HepG2 (cell line): ENCODE measurements around the gene RABGAP1L. TPM values are rescaled to one million over a fixed set of nuclear protein-coding genes. Genes with fewer than 3 reads are reported as not detected.

ENCODE experiments used
- CREM ChIP-seq, 2 experiments: sonication (generic) in 1 of 2; formaldehyde crosslinking in 1 of 2; IDR thresholded peaks; 2 replicates each; pipeline versions ENCODE4 v1.4.0 to v1.6.1; 2016 to 2020; ENCODE audit warnings: antibody characterized with exemption in 1 of 2, mild to moderate bottlenecking in 1 of 2, missing genetic modification reagents in 1 of 2
- HMG20A ChIP-seq: IDR thresholded peaks from 2 replicates; pipeline ENCODE4 v1.6.1; 2016; ENCODE audit warnings: borderline replicate concordance
- IRF2 ChIP-seq: IDR thresholded peaks from 2 replicates; pipeline ENCODE4 v1.6.1; 2018; ENCODE audit warnings: missing genetic modification reagents, missing compliant biosample characterization
- MIXL1 ChIP-seq: IDR thresholded peaks from 2 replicates; pipeline ENCODE4 v1.6.1; 2016
- RXRB ChIP-seq: IDR thresholded peaks from 2 replicates; pipeline ENCODE4 v1.6.1; 2016; ENCODE audit warnings: borderline replicate concordance, missing genetic modification reagents, missing compliant biosample characterization
- SOX6 ChIP-seq, 2 experiments: fragments of 450-650 bp in 1 of 2; sonication (generic) in 1 of 2; formaldehyde crosslinking in 1 of 2; IDR thresholded peaks; 2 replicates each; pipeline versions ENCODE4 v1.4.0 to v1.6.1; 2017 to 2020; ENCODE audit warnings: antibody characterized with exemption in 1 of 2, mild to moderate bottlenecking in 1 of 2, missing genetic modification reagents in 1 of 2
- TBX3 ChIP-seq: fragments of 450-650 bp; IDR thresholded peaks from 2 replicates; pipeline ENCODE4 v1.6.1; 2017; ENCODE audit warnings: antibody characterized with exemption, mild to moderate bottlenecking, inconsistent platforms, borderline replicate concordance
- TMF1 ChIP-seq: sonication (generic); formaldehyde crosslinking; IDR thresholded peaks from 2 replicates; pipeline ENCODE4 v1.8.1; 2022; ENCODE audit warnings: low read depth, missing genetic modification reagents
- ZFP41 ChIP-seq: sonication (generic); formaldehyde crosslinking; IDR thresholded peaks from 2 replicates; pipeline ENCODE4 v1.4.0; 2020; ENCODE audit warnings: mild to moderate bottlenecking, missing genetic modification reagents, borderline replicate concordance
- ZNF383 ChIP-seq: sonication (generic); formaldehyde crosslinking; IDR thresholded peaks from 2 replicates; pipeline ENCODE4 v1.4.0; 2020; ENCODE audit warnings: missing genetic modification reagents, mild to moderate bottlenecking, borderline replicate concordance
- ZNF749 ChIP-seq: sonication (generic); formaldehyde crosslinking; IDR thresholded peaks from 2 replicates; pipeline ENCODE4 v1.8.0; 2022; ENCODE audit warnings: mild to moderate bottlenecking, missing genetic modification reagents, moderate library complexity, borderline replicate concordance
- polyA plus RNA-seq, 8 experiments: library from polyadenylated mRNA; depleted of rRNA in 3 of 8; stranded (reverse) in 7 of 8; unstranded in 1 of 8; fragments of >200 nt; fragmentation: Illumina TruSeq in 4 of 8; extraction: Trizol in 4 of 8; gene quantifications; 2 replicates each; pipeline versions ENCODE4 v1.2.1 to v1.2.3, GENCODE V29; 2011 to 2016; ENCODE audit warnings: low read depth in 4 of 8, missing spikeins in 1 of 8, mixed read lengths in 1 of 8; ENCODE audit not compliant: insufficient read depth in 1 of 8
- total RNA-seq, 5 experiments: library from RNA; depleted of rRNA; stranded (reverse); fragments of >200 nt; fragmentation: Illumina TruSeq; extraction: Trizol; gene quantifications; 2 replicates each; pipeline ENCODE4 v1.2.3, GENCODE V29; 2016; ENCODE audit warnings: low read depth in 1 of 5
- TF ChIP-seq, protein P1 (sequence below), 2 experiments: fragments of 450-650 bp in 1 of 2; sonication (generic) in 1 of 2; formaldehyde crosslinking; IDR thresholded peaks; 2 replicates each; pipeline versions ENCODE4 v1.5.0 to v1.8.0; 2020 to 2022; ENCODE audit warnings: mild to moderate bottlenecking in 1 of 2, missing genetic modification reagents in 1 of 2
- TF ChIP-seq, protein P2 (sequence below): IDR thresholded peaks from 2 replicates; pipeline ENCODE4 v1.6.1; 2016; ENCODE audit warnings: missing biosample characterization, missing genetic modification reagents, low read depth
- TF ChIP-seq, protein P3 (sequence below): IDR thresholded peaks from 2 replicates; pipeline ENCODE4 v1.4.0; 2020; ENCODE audit warnings: mild to moderate bottlenecking, missing genetic modification reagents
- TF ChIP-seq, protein P4 (sequence below): sonication (generic); formaldehyde crosslinking; IDR thresholded peaks from 2 replicates; pipeline ENCODE4 v1.4.0; 2020; ENCODE audit warnings: missing genetic modification reagents
- TF ChIP-seq, protein P5 (sequence below): sonication (generic); formaldehyde crosslinking; IDR thresholded peaks from 2 replicates; pipeline ENCODE4 v1.4.0; 2020; ENCODE audit warnings: missing genetic modification reagents, mild to moderate bottlenecking, borderline replicate concordance
- TF ChIP-seq, protein P6 (sequence below): sonication (generic); formaldehyde crosslinking; IDR thresholded peaks from 2 replicates; pipeline ENCODE4 v1.4.0; 2020; ENCODE audit warnings: missing genetic modification reagents

RABGAP1L gene
- total and polyA plus RNA-seq, 2 of the 13 experiments (the other 11 are each of a cell fraction or from before 2014, with no cell fraction given): 7.9 to 22.6 TPM

DNA sequence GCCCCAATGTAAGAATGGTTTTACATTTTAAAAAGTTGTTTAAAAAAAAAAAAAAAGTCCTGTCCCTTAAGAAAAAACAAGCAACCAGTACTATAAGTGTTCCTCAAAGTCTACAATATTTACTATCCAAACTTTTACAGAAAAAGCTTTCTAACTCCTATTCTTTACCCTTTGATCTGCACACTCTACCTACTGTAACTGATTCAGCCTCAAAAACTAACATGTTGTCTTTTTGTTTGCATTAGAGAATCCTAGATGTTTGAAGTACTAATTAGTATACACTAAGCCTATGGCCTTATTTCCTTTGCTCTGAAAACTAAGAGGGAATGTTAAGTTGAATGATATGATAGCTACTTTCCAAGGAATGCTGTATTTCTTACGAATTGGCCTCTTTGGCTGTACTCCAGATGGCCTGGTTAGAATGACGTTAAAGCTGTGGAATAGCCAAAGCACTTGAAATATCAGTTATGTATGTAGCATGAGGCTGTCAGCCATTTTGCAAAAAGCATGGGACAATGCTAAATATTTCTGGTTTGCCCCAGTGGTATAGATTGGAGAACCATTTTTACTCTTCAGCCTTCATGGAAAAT is 523.2 kb downstream of the RABGAP1L start (continued):
- TF ChIP-seq CREM (IDR thresholded peaks at IDR 0.05) (peak; percentile 46), CREM (CRISPR knock-in tag; IDR thresholded peaks at IDR 0.05) (no peak), RXRB (CRISPR knock-in tag) (peak; percentile 46; the same call in 1 of the 2 replicates), HMG20A (CRISPR knock-in tag) (peak; percentile 52; the same call in 1 of the 2 replicates), TMF1 (CRISPR knock-in tag) (no peak), ZFP41 (CRISPR knock-in tag) (no peak), SOX6 (IDR thresholded peaks at IDR 0.05) (no peak), SOX6 (CRISPR knock-in tag; IDR thresholded peaks at IDR 0.05) (peak; percentile 40; the same call in 1 of the 2 replicates), IRF2 (CRISPR knock-in tag) (no peak), TBX3 (0 out of 2 replicates have a peak, but pooled peaks have one; percentile 26), ZNF383 (CRISPR knock-in tag) (no peak), MIXL1 (CRISPR knock-in tag) (peak; percentile 81), ZNF749 (CRISPR knock-in tag) (no peak)
- TF ChIP-seq, protein P1, sequence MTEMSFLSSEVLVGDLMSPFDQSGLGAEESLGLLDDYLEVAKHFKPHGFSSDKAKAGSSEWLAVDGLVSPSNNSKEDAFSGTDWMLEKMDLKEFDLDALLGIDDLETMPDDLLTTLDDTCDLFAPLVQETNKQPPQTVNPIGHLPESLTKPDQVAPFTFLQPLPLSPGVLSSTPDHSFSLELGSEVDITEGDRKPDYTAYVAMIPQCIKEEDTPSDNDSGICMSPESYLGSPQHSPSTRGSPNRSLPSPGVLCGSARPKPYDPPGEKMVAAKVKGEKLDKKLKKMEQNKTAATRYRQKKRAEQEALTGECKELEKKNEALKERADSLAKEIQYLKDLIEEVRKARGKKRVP (CRISPR knock-in tag; IDR thresholded peaks at IDR 0.05): no peak
- TF ChIP-seq, protein P2, sequence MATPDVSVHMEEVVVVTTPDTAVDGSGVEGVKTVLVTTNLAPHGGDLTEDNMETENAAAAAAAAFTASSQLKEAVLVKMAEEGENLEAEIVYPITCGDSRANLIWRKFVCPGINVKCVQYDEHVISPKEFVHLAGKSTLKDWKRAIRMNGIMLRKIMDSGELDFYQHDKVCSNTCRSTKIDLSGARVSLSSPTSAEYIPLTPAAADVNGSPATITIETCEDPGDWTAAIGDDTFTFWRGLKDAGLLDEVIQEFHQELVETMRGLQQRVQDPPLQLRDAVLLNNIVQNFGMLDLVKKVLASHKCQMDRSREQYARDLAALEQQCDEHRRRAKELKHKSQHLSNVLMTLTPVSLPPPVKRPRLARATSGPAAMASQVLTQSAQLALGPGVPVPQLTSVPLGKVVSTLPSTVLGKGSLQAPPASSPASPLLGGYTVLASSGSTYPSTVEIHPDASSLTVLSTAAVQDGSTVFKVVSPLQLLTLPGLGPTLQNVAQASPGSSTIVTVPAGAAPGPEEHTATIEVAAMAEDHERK (CRISPR knock-in tag): no peak
- TF ChIP-seq, protein P3, sequence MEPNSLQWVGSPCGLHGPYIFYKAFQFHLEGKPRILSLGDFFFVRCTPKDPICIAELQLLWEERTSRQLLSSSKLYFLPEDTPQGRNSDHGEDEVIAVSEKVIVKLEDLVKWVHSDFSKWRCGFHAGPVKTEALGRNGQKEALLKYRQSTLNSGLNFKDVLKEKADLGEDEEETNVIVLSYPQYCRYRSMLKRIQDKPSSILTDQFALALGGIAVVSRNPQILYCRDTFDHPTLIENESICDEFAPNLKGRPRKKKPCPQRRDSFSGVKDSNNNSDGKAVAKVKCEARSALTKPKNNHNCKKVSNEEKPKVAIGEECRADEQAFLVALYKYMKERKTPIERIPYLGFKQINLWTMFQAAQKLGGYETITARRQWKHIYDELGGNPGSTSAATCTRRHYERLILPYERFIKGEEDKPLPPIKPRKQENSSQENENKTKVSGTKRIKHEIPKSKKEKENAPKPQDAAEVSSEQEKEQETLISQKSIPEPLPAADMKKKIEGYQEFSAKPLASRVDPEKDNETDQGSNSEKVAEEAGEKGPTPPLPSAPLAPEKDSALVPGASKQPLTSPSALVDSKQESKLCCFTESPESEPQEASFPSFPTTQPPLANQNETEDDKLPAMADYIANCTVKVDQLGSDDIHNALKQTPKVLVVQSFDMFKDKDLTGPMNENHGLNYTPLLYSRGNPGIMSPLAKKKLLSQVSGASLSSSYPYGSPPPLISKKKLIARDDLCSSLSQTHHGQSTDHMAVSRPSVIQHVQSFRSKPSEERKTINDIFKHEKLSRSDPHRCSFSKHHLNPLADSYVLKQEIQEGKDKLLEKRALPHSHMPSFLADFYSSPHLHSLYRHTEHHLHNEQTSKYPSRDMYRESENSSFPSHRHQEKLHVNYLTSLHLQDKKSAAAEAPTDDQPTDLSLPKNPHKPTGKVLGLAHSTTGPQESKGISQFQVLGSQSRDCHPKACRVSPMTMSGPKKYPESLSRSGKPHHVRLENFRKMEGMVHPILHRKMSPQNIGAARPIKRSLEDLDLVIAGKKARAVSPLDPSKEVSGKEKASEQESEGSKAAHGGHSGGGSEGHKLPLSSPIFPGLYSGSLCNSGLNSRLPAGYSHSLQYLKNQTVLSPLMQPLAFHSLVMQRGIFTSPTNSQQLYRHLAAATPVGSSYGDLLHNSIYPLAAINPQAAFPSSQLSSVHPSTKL (CRISPR knock-in tag): peak; percentile 77
- TF ChIP-seq, protein P4, sequence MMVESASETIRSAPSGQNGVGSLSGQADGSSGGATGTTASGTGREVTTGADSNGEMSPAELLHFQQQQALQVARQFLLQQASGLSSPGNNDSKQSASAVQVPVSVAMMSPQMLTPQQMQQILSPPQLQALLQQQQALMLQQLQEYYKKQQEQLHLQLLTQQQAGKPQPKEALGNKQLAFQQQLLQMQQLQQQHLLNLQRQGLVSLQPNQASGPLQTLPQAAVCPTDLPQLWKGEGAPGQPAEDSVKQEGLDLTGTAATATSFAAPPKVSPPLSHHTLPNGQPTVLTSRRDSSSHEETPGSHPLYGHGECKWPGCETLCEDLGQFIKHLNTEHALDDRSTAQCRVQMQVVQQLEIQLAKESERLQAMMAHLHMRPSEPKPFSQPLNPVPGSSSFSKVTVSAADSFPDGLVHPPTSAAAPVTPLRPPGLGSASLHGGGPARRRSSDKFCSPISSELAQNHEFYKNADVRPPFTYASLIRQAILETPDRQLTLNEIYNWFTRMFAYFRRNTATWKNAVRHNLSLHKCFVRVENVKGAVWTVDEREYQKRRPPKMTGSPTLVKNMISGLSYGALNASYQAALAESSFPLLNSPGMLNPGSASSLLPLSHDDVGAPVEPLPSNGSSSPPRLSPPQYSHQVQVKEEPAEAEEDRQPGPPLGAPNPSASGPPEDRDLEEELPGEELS (CRISPR knock-in tag): peak; percentile 51; the same call in 1 of the 2 replicates
- TF ChIP-seq, protein P5, sequence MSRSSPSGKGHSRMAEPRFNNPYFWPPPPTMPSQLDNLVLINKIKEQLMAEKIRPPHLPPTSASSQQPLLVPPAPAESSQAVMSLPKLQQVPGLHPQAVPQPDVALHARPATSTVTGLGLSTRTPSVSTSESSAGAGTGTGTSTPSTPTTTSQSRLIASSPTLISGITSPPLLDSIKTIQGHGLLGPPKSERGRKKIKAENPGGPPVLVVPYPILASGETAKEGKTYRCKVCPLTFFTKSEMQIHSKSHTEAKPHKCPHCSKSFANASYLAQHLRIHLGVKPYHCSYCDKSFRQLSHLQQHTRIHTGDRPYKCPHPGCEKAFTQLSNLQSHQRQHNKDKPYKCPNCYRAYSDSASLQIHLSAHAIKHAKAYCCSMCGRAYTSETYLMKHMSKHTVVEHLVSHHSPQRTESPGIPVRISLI (CRISPR knock-in tag): peak; percentile 54; the same call in 1 of the 2 replicates
- TF ChIP-seq, protein P6, sequence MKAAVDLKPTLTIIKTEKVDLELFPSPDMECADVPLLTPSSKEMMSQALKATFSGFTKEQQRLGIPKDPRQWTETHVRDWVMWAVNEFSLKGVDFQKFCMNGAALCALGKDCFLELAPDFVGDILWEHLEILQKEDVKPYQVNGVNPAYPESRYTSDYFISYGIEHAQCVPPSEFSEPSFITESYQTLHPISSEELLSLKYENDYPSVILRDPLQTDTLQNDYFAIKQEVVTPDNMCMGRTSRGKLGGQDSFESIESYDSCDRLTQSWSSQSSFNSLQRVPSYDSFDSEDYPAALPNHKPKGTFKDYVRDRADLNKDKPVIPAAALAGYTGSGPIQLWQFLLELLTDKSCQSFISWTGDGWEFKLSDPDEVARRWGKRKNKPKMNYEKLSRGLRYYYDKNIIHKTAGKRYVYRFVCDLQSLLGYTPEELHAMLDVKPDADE (CRISPR knock-in tag): no peak
